IPS-18a (cell line): ENCODE data around the gene SLC38A1.
"Not testable (repeated sequence)": the region's sequence is repeated elsewhere in the genome, so short reads cannot be mapped to it uniquely, and the experiment has no call there.

Experiments
- H3K27ac ChIP-seq: one replicate; pipeline ENCODE4 v1.5.1; 2013; ENCODE audit warnings: low read length
- H3K27me3 ChIP-seq: one replicate; pipeline ENCODE4 v1.6.1; 2013; ENCODE audit warnings: mild to moderate bottlenecking, low read length; ENCODE audit not compliant: control insufficient read depth, insufficient read depth
- H3K36me3 ChIP-seq: one replicate; pipeline ENCODE4 v1.6.1; 2013; ENCODE audit warnings: low read depth, low read length; ENCODE audit not compliant: control insufficient read depth
- H3K4me1 ChIP-seq: one replicate; pipeline ENCODE4 v1.6.1; 2013; ENCODE audit warnings: low read depth, low read length; ENCODE audit not compliant: control insufficient read depth
- H3K4me3 ChIP-seq: one replicate; pipeline ENCODE4 v1.5.1; 2013; ENCODE audit warnings: low read length
- H3K9ac ChIP-seq: one replicate; pipeline ENCODE4 v1.6.1; 2013; ENCODE audit warnings: mild to moderate bottlenecking, low read length, moderate library complexity
- H3K9me3 ChIP-seq: one replicate; pipeline ENCODE4 v1.6.1; 2013; ENCODE audit warnings: low read depth, low read length; ENCODE audit not compliant: control insufficient read depth

Gene SLC38A1

GRCh38 chr12:46177025-46177424 lies 91.8 kb downstream of the SLC38A1 start:
- Histone ChIP-seq H3K36me3 (no peaks in the 10 kb centered on the region), H3K9ac (no peak overlapping the region), H3K4me1 (no peaks in the 10 kb centered on the region), H3K27me3 (no peaks in the 10 kb centered on the region), H3K27ac (no peak overlapping the region), H3K9me3 (no peaks in the 10 kb centered on the region), H3K4me3 (no peak overlapping the region)

GRCh38 chr12:46174919-46175318 lies 93.9 kb downstream of the SLC38A1 start:
- no peak overlapping the region for H3K27ac ChIP-seq
- H3K9me3 ChIP-seq, result no peaks in the 10 kb centered on the region
- H3K4me3 ChIP-seq, result no peak overlapping the region
- no peak overlapping the region for H3K9ac ChIP-seq
- no peaks in the 10 kb centered on the region for H3K27me3 ChIP-seq
- no peaks in the 10 kb centered on the region for H3K4me1 ChIP-seq
- H3K36me3 ChIP-seq, result no peaks in the 10 kb centered on the region

GRCh38 chr12:46174061-46174662 lies 94.7 kb downstream of the SLC38A1 start:
- no peaks in the 10 kb centered on the region for H3K9me3 ChIP-seq
- no peaks in the 10 kb centered on the region for H3K27me3 ChIP-seq
- H3K27ac ChIP-seq, result no peak overlapping the region
- H3K4me3 ChIP-seq, result no peak overlapping the region
- no peaks in the 10 kb centered on the region for H3K4me1 ChIP-seq
- H3K9ac ChIP-seq, result no peak overlapping the region
- H3K36me3 ChIP-seq, result no peaks in the 10 kb centered on the region

GRCh38 chr12:46168426-46168825 lies 100.4 kb downstream of the SLC38A1 start:
- H3K9me3 ChIP-seq, result no peaks in the 10 kb centered on the region
- no peak overlapping the region for H3K9ac ChIP-seq
- H3K4me3 ChIP-seq, result no peak overlapping the region
- H3K36me3 ChIP-seq, result no peaks in the 10 kb centered on the region
- no peak overlapping the region for H3K27ac ChIP-seq
- no peaks in the 10 kb centered on the region for H3K4me1 ChIP-seq
- no peaks in the 10 kb centered on the region for H3K27me3 ChIP-seq

- no peaks in the 10 kb centered on the region for H3K9me3 ChIP-seq
- no peak overlapping the region for H3K4me3 ChIP-seq
- H3K36me3 ChIP-seq, result no peaks in the 10 kb centered on the region
- H3K4me1 ChIP-seq, result no peaks in the 10 kb centered on the region
- H3K27me3 ChIP-seq, result no peaks in the 10 kb centered on the region
- no peak overlapping the region for H3K27ac ChIP-seq
- H3K9ac ChIP-seq, result no peak overlapping the region
Measured at GRCh38 chr12:46167412-46167811, 101.4 kb downstream of the SLC38A1 start.

- Histone ChIP-seq H3K9me3 (no peaks in the 10 kb centered on the region), H3K4me1 (no peaks in the 10 kb centered on the region), H3K27me3 (no peaks in the 10 kb centered on the region), H3K27ac (no peak overlapping the region), H3K4me3 (no peak overlapping the region), H3K36me3 (no peaks in the 10 kb centered on the region), H3K9ac (no peak overlapping the region)
Measured at GRCh38 chr12:46165191-46165590, 103.7 kb downstream of the SLC38A1 start.

- no peaks in the 10 kb centered on the region for H3K27me3 ChIP-seq
- H3K9ac ChIP-seq, result no peak overlapping the region
- no peak overlapping the region for H3K4me3 ChIP-seq
Measured at GRCh38 chr12:46164186-46164761, 104.6 kb downstream of the SLC38A1 start.

GRCh38 chr12:46162549-46163076 lies 106.2 kb downstream of the SLC38A1 start:
- H3K9me3 ChIP-seq, H3K9ac ChIP-seq, H3K4me3 ChIP-seq, H3K36me3 ChIP-seq, H3K27me3 ChIP-seq, H3K27ac ChIP-seq, H3K4me1 ChIP-seq: not testable (repeated sequence)

More at GRCh38 chr12:46164186-46164761, 104.6 kb downstream of the SLC38A1 start:
- Histone ChIP-seq H3K27ac (no peak overlapping the region), H3K4me1 (no peaks in the 10 kb centered on the region), H3K9me3 (no peaks in the 10 kb centered on the region), H3K36me3 (no peaks in the 10 kb centered on the region)

GRCh38 chr12:46160981-46161690 lies 107.7 kb downstream of the SLC38A1 start:
- no peak overlapping the region for H3K4me3 ChIP-seq
- no peaks in the 10 kb centered on the region for H3K4me1 ChIP-seq
- H3K27me3 ChIP-seq, result no peaks in the 10 kb centered on the region
- no peak overlapping the region for H3K27ac ChIP-seq
- no peaks in the 10 kb centered on the region for H3K9me3 ChIP-seq
- H3K36me3 ChIP-seq, result no peaks in the 10 kb centered on the region
- no peak overlapping the region for H3K9ac ChIP-seq

- Histone ChIP-seq H3K27ac (no peak overlapping the region), H3K27me3 (no peaks in the 10 kb centered on the region), H3K36me3 (no peaks in the 10 kb centered on the region), H3K4me1 (no peaks in the 10 kb centered on the region), H3K4me3 (no peak overlapping the region), H3K9me3 (no peaks in the 10 kb centered on the region), H3K9ac (no peak overlapping the region)
Measured at GRCh38 chr12:46160101-46160980, 108.5 kb downstream of the SLC38A1 start.

GRCh38 chr12:46159309-46159901 lies 109.4 kb downstream of the SLC38A1 start:
- Histone ChIP-seq H3K27me3 (no peaks in the 10 kb centered on the region), H3K9me3 (no peaks in the 10 kb centered on the region), H3K9ac (no peak overlapping the region), H3K27ac (no peak overlapping the region), H3K36me3 (no peaks in the 10 kb centered on the region), H3K4me1 (no peaks in the 10 kb centered on the region), H3K4me3 (no peak overlapping the region)
